ENCODE data around the gene SLIT1. TPM values are rescaled to one million over a fixed set of nuclear protein-coding genes. Genes with fewer than 3 reads are reported as not detected.

Gene SLIT1
- total RNA-seq, 1 donor, result under 0.01 TPM

DNA sequence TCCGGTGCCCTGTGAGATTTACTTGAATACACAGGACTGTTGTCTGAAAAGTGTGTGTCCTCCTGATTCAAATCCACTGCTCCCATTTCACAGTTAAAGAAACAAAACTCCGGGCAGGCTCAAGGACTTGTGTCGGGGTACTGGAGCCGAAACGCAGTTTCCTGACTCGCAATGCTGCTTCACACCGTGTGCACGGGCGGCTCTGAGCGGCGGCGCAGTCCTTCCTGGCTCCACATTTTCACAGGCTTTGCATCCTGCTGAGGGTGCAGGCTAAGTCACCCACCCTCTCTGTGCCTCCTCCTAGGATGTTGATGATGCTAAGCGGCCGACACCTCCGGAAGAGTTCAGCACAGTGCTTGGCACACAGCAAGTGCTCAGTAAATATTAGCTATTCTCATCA is 65.4 kb downstream of the SLIT1 start:
- no peak for DNase-seq (ENCODE audit: low read depth in 2 of 3, low spot score in 2 of 3)

DNA sequence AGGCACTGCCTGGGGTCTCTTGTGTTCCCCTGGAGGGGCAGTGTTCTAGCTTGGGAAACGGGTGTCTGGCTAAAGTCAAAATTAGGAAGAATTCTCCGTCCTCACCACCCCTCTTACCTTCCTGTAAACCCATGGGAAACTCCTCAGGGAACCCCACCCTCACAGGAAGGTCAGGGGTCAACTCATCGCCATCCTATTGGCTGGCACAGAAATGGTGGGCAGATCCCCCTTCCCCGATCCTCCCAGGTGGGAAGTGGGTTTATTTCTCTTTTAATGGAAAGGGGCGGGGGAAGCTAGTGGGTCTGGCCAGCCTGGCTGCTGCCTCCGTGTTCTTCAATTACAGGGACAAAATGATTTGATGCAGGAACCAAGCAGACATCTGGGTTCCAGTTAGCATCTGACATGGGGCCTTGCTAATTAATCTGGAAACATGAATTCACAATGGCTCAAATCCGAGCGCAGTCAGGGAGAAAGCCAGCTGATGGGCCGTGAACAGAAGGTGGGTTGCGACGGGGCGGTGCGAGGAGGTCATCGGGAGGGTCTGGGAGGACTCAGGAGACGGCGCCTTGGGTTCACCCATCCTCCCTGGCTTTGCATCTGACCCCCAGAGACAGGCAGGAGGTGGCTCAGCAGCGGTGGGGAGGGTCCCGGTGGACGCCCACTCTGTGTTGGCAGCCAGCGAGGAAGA is 66.6 kb downstream of the SLIT1 start:
- no peak for DNase-seq (ENCODE audit: low read depth in 2 of 3, low spot score in 2 of 3)

DNA sequence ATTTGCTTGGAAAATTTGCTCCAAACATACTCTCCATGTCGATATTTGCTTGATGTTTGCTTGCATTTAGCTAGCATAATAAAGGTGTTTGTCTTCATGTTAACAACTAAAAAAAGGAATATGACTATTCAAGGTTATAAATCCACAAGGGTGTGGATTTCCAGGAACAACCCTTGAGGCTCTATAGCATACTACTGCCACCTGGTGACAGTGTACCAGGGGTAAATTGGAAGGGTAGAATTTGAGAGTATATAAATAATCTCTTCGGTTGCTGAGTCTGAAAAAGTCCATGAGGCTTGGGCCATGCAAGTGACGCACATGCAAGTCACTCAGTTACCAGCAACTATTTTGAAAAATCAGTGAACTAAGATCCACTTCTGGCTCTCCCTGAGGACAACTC is 68.4 kb downstream of the SLIT1 start:
- DNase-seq (ENCODE audit: low read depth in 2 of 3, low spot score in 2 of 3), result no peak

DNA sequence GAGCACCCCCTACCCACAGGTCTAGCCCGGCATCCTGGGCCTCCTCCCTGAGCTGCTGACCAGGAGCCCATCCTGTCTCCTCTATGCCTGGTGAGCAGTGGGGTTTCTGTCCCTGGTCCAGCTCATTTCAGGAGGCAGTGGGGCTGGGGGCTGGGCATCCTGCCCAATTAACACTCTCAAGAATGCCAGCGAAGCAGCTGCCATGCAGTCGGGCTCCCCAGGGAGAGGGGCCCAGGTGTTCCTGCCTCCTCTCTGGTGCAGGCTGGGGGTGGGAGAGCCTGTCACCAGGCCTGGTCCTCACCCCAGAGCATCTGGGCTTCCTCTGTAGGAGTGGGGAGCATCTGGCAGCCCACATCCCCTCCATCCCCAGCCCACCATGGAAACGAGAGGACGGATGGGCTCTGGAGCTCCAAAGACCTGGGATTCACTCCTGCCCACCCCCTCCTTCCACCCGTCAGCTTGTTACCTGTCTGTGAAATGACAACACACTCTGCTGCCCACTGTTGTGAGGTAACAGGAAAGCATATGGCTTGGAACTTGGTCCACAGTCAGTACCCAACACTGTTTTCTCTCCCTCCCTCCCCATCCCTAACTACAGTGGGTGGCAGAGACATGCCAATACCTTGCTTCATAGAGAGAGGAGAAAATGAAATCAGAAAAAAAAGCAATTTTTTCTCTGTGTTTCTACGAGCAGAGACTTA is 69.1 kb downstream of the SLIT1 start:
- DNase-seq (ENCODE audit: low read depth in 2 of 3, low spot score in 2 of 3), result no peak

DNA sequence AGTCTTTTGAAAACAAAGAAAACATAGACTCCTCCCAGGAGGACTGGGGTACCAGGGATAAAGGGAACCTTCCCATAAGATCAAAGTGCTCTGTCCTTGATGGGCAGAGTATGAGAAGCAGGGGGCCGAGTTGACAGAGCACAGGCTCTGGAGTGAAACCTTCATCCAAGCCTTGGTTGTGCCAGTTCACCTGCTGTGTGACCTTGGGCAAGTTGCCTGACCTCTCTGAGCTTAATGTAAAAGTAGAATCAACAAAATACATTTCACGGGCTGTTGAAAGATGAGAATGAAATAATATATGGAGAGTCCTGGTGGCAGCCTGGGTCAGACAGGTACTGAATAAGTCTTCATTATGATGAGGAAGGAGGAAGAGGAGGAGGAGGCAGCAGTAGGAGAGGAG is 69.9 kb downstream of the SLIT1 start:
- no peak for DNase-seq (ENCODE audit: low read depth in 2 of 3, low spot score in 2 of 3)

DNA sequence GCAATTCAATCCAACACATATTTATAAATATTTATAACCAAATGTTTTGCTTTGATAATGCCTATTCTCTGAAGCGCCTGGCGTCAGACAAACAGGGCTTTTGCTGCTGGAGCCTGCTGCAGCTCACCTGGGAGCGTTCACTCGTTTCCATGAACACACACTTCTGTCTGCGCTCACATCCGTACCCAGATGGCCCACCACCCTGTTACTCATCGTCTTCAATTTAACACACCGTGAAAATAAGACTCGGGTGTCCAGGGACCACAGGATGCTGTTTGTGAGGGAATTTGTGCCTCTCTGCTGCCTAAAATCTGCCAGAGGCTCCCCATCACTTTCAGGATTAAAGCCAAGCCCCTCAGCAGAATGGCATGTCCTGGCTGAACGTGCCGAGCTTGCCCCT is 74.1 kb downstream of the SLIT1 start:
- no peak for DNase-seq (ENCODE audit: low read depth in 2 of 3, low spot score in 2 of 3)

DNA sequence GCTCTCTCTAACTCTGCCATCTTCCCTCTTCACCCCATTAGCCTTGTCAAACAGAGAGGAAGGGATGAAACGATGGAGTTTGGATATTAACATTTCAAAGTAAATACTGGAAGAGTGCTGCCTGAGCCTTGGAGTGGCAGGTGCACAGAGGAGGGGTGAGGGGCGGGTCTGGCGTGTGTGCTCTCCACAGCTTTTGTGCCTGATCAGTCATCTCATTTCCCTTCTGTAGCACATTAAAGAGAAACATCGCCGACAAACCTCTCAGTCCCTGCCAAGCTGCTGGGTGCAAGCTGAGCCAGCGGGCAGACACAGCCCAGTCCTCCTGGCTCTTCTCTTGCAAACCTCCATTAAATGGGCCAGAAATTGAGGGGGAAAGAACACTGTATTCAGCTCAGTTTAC is 76.2 kb downstream of the SLIT1 start:
- DNase-seq (ENCODE audit: low read depth in 2 of 3, low spot score in 2 of 3), result no peak

DNA sequence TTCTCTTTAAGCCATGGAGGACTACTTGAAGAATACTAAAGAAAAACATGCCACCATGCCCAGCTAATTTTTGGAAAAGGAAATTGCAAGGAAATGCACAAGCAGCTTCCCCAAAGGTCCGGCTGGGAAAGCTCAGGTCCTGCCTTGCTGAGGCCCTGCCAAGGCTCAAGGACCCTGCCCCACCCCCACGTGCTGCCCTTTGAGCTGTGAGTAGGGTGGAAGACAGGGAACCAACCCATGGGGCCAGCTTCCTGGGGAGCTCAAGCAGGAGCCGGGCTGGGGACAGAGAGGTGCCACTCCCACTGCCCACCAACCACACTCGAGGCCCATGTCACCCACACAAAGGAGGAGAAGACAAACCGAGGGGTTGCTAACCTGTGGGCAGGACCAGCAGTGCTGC is 78.2 kb downstream of the SLIT1 start:
- no peak for DNase-seq (ENCODE audit: low read depth in 2 of 3, low spot score in 2 of 3)

DNA sequence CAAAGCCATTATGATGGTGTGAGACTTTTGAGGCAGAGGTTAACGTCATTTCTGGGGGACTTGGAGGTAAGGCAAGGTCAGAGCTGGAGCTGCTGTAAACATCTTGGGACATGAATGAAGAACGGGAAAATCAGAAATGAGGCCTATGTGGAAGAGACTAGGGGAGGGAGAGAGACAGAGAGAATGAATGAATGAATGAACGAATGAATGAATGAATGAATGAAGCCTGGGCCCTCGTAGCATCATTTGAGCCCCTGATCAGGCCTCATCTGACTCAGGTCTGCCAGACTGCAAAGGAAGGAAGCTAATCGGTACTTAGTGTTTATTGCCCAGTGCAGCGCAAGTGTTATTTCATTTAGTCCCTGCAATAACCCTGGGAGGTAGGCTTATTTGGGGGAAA is 79.6 kb downstream of the SLIT1 start:
- no peak for DNase-seq (ENCODE audit: low read depth in 2 of 3, low spot score in 2 of 3)

DNA sequence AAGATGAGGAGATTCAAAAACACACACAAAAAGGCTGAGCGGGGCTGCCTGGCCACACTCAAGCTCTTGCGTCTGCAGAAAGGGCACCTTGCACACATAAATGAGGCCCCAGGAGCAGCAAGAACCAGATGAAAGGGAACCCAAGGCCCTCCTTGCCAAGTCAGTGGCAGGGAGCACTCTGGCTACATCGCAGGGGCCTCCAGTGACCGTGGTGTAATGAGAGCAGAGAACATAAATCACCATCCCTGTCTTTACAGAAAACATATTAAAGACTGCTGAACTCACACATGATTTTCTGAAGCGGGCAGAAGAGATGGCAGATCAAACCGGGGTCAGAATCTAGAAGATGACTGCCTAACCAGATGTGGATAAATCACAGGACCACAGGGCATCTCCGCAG is 80.5 kb downstream of the SLIT1 start:
- no peak for DNase-seq (ENCODE audit: low read depth in 2 of 3, low spot score in 2 of 3)

DNA sequence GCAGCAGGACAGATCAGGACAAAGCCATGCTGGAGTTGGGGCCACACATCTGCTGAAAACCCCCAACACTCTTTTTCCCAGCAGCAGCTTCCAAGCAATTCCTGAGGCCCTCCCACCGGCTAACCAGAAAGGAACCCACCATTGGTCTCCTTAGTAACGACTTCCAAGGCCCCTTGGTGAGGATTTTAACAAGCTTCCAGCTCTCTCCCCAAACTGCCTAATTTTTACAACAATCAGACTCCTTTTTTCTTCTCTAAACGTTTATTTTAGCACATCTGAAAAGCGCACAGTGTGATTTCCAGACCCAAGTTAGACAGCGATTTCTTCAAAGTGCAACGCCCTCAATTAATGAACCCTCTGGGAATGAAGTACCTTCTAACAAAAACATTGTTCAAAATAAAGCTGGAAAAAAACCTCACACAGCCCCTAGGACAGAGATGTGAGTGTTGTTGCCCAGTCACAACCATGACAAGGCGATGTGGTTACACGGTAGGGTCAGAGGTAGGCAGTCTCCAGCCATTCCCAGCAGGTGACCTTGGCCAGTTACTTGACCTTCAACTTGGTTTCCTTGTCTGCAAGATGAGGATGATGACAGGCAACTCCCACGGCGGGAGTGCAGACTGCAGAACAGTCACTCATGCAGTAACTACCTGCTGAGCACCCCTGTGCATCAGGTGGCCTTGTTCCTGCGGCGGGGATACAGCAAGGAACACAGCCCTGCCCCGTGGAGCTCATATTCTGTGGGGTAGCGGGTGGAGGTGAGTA is 82.3 kb downstream of the SLIT1 start:
- DNase-seq (ENCODE audit: low read depth in 2 of 3, low spot score in 2 of 3), result no peak

DNA sequence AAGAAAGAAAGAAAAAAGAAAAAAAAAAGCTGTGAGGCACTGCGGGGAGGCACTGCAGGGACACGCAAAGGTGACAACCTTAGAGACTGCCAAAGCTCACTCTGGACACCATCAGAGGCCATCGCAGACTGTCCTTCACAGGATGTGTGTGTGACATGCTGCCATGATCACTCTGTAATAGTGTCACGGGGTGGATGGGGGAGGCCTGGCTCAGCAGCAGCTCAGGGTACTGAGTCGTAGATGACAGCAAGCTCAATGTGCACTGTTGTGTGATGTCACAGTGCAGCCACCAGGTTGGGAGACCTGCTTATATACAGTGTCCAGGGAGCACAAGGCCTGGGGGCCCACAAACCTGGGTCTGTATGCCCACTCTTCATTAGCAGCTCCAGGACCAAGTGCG is 83.3 kb downstream of the SLIT1 start:
- DNase-seq (ENCODE audit: low read depth in 2 of 3, low spot score in 2 of 3), result no peak

DNA sequence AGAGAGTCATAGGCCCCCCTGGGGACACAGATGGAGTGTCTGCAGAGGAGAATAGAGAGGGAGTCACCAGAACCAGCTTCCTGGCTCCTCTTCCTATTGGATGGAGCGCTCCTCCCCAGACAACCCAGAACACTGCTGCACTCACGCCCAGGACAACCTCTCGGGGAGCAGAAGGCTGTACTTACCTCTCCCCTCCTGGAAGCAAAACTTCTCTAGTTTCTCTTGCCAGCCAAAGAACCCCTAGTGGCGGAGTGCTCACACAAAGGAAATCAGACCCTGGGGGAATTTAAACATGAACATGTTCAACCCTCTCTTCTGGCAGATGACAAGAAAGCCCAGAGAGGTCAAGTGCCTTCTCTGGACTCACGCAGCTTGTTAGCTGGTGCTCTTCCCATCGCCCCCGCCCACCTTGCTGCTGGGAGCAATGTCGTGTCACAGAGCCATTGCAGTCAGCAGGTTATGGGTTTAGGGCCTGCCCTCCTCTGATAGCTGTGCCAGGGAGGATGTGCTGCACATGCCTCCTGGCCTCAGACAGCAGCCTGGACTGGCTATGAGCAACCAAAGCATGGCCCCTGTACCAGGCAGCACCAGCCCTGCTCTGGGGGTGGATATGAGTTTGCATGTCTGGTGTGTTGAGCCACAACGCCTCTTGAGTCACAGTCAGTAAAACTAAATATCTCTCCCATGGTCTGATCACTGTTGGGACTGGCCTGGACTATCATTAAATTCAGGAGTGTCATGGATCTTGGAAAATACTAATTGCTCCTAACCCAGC is 84.4 kb downstream of the SLIT1 start:
- DNase-seq (ENCODE audit: low read depth in 2 of 3, low spot score in 2 of 3), result no peak

DNA sequence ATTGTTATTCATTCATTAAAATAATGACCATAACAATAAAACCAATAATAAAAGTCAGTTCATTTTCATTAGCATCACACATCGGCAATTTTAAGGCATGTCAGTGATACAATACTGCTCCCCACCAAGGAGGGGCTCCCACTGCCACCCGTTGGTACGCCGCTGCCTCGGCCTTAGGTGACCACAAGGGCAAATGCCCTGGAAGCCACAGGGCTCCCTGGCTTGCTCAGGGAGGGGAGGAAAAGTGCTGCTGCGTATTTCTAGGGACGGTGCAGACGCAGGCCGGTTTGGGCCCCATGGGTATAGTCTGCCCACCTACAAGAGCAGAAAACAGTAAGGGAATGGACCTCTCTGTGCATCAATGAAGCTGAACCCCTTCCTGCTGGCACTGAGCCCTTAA is 85.1 kb downstream of the SLIT1 start:
- DNase-seq (ENCODE audit: low read depth in 2 of 3, low spot score in 2 of 3), result no peak

DNA sequence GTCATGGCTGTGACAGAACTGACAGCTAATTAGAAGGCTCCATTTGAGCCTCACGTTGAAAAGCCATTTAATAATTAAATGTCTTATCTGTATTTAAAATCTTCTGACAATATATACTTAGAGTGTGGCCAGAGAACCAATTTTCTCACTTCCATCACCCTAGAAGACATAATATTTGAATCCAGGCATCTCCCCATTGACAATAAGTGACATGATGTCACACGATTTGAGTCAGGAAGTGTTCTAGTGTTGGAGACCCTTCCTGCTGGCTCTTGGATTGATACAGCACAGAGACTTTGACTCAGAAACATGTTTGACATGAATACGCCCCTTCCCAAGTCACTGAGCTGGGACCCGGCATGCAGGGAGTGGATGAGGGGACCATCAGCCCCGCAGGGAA is 85.9 kb downstream of the SLIT1 start:
- DNase-seq (ENCODE audit: low read depth in 2 of 3, low spot score in 2 of 3), result no peak

DNA sequence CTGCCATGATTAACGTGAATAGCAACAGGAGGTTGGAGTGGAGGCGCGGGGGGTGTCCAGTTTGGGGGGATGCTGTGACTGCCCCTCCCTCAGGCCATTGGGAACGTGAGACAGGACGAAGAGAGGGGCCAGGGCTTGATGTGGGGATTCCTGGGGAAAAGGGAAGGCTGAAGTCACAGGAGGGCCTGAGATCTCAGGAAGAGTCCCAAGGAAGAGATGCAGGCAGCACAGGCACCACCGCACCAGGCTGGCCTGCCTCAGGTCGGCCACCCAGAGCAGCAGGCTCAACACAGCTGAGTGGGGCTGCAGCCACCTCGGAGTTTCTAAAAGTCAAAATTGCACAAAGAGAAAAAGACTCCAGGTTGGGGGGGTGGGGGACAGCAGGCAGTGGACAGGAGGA is 86.7 kb downstream of the SLIT1 start:
- no peak for DNase-seq (ENCODE audit: low read depth in 2 of 3, low spot score in 2 of 3)

DNA sequence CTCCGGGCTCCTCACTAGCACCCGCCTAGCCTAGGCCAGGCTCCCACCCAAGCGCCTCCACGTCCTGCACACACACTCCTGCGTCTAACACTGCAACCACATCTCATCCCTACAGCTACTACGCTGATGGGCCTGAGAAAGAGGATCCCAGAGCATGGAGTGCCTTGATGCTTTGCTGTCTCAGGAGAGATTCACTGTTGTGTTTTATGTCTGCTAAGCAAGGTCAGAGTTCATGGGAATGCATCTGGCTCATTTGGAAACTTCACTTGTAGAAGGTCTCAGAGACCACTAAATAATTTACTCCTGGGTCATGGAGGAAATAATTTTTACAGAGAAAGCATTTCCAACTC is 88.7 kb downstream of the SLIT1 start:
- DNase-seq (ENCODE audit: low read depth in 2 of 3, low spot score in 2 of 3), result no peak

DNA sequence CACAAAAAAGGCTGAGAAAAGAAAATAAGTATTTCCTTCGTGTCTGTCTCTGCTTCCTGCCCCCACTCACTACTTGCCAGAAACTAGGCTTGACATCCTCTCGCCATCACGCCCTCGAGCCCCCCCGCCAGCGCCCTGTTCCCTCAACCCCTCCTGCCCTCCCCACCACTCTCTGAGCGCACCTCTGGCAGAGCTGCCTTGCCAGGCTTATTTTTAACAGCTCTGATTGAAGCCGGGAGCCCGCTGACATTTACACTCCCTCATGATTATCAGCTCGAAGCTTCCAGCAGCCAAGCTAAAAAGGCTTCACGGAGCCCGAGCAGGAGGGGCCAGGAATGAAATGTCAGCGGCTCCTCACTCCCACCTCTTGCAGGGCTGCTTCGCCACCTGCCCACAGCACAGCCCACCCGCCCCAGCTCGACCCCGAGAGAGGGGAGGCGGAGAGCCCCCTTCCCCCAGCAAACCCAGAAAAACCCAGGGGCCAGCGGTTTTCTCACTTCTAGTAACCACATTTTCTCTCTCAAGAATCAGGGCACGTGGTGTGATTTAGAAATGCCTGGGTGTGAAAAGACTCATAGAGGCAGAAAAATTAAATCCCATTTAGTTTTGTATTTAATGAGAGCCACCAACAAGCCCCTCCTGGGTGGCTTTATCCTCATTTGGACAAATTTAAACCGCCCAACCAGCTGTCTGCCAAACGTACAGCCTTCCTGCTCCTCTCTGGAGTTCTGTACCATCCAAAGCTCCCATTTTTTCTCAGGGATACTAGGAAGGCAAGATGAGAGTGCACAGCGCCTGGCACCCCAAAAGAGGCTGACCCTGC is 89.3 kb downstream of the SLIT1 start:
- DNase-seq (ENCODE audit: low read depth in 2 of 3, low spot score in 2 of 3), result no peak

DNA sequence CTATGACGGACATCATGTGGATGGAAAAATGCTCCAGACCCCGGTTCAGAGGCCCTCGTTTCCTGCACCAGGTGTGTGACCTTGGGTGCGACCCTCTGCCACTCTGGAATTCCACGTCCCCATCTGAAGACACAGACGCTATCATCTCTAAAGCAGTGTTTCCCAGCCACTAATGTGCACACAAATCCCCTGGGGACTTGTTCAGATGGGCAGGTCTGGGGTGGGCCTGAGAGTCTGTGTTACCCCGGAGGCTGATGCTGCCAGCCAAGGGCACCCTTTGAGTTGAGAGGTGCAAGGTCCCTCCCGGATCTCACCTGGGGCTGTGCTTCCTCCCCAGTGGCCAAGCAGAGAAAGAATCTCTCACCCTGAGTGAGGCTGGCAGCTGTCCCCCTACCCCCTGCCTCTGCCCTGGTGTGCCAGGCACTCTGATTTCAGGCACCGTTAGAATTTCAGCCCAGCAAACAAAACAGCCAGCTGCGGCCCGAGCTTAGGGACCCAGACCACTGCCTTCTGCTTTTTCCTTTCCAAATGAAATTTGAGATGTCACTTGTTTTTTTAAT is 90.0 kb downstream of the SLIT1 start:
- DNase-seq (ENCODE audit: low read depth in 2 of 3, low spot score in 2 of 3), result no peak

DNA sequence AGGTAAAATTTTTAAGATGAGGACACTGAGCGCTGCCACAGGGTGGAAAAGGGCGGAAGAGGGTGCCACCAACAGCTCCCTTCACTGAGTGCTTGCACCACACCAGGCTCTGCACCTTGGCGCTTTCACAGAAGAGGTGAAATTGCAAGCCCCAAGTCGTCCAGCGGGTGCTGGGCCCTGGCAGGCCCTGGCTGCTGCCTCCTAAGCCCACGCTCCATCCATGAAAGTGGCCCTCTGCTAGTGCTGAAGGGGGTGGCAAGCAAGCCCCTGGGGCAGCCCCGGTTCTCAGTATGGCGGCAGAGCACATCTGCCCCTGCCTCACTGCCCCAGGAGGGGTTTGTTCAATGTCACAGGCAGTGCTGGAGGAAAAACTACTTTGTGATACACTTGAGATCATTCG is 95.1 kb downstream of the SLIT1 start:
- no peak for DNase-seq (ENCODE audit: low read depth in 2 of 3, low spot score in 2 of 3)
